ENCODE data around the gene ZNF783. TPM values are rescaled to one million over a fixed set of nuclear protein-coding genes. Genes with fewer than 3 reads are reported as not detected.

The ZNF783 gene
- total RNA-seq, 1 donor from 2014 or later, result 25.0 TPM

DNA sequence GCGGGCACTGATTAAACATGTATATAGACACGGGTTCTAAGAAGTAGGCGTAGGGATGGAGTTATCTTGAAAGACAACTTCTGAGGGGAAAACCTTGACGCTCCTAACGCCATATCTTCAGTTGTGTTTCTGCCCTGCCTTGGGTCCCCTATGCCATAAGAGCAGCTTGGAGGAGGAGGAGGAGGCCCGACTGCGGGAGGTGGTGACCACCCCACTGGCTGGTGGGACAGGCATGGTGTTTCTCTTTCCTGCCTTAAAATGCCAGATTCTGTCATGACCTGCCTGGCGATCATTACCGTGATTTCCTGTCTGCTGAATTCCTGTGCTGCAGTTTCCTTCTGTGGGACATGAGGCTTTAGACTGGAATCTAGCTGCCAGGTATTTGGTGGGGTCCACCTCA is 15.9 kb downstream of the ZNF783 start:
- Mint-ChIP-seq H3K36me3 (ENCODE audit: low read depth) (peaks cover 68% of the 10 kb centered on the region), H3K4me1 (ENCODE audit: low read depth) (peaks cover 1% of the 10 kb centered on the region), H3K27me3 (ENCODE audit: low read depth) (no peaks in the 10 kb centered on the region), H3K9me3 (no peaks in the 10 kb centered on the region), H3K27ac (no peak overlapping the region), H3K4me3 (ENCODE audit: low read depth) (no peak overlapping the region)
- DNase-seq (ENCODE audit: low spot score), result no peak
- intact Hi-C loops (cut with micrococcal nuclease), result no loop called here

- H3K4me3 Mint-ChIP-seq (ENCODE audit: low read depth), result no peak overlapping the region
- no peaks in the 10 kb centered on the region for H3K9me3 Mint-ChIP-seq
- intact Hi-C loops (cut with micrococcal nuclease), result no loop called here
- peaks cover 62% of the 10 kb centered on the region for H3K36me3 Mint-ChIP-seq (ENCODE audit: low read depth)
- no peaks in the 10 kb centered on the region for H3K27me3 Mint-ChIP-seq (ENCODE audit: low read depth)
- no peak overlapping the region for H3K27ac Mint-ChIP-seq
- DNase-seq (ENCODE audit: low spot score), result no peak
- H3K4me1 Mint-ChIP-seq (ENCODE audit: low read depth), result no peaks in the 10 kb centered on the region
Measured at GRCh38 chr7:149278396-149278795, 16.4 kb downstream of the ZNF783 start.

GRCh38 chr7:149279111-149279743 is 17.2 kb downstream of the ZNF783 start:
- Mint-ChIP-seq H3K4me3 (ENCODE audit: low read depth) (no peak overlapping the region), H3K27me3 (ENCODE audit: low read depth) (no peaks in the 10 kb centered on the region), H3K36me3 (ENCODE audit: low read depth) (peaks cover 54% of the 10 kb centered on the region), H3K4me1 (ENCODE audit: low read depth) (peaks cover 3% of the 10 kb centered on the region), H3K9me3 (no peaks in the 10 kb centered on the region), H3K27ac (no peak overlapping the region)
- intact Hi-C loops (cut with micrococcal nuclease), result no loop called here
- no peak for DNase-seq (ENCODE audit: low spot score)

DNA sequence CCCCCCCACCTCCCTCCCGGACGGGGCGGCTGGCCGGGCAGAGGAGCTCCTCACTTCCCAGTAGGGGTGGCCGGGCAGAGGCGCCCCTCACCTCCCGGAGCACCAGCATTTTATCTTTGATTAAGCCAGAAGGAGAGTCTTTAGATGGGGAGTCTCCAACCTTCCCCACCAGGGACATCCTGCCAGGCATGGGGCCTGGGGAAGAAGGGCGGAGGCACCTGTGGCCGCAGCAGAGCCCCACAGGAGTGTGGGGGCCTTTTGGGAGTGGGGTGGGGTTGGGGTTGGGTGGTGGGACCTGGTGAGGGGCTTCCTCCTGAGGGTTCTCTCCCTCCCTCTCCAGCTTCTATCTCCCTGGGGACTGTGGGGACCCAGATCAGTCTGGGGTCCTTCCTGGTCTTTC is 18.2 kb downstream of the ZNF783 start:
- Mint-ChIP-seq H3K27me3 (ENCODE audit: low read depth) (no peaks in the 10 kb centered on the region), H3K9me3 (no peaks in the 10 kb centered on the region), H3K4me3 (ENCODE audit: low read depth) (no peak overlapping the region), H3K36me3 (ENCODE audit: low read depth) (peaks cover 45% of the 10 kb centered on the region), H3K27ac (no peak overlapping the region), H3K4me1 (ENCODE audit: low read depth) (peaks cover 10% of the 10 kb centered on the region)
- DNase-seq (ENCODE audit: low spot score), result no peak
- intact Hi-C loops (cut with micrococcal nuclease), result no loop called here

GRCh38 chr7:149280661-149281507 is 18.9 kb downstream of the ZNF783 start:
- Mint-ChIP-seq H3K27ac (no peak overlapping the region), H3K36me3 (ENCODE audit: low read depth) (peaks cover 37% of the 10 kb centered on the region), H3K4me3 (ENCODE audit: low read depth) (no peak overlapping the region), H3K4me1 (ENCODE audit: low read depth) (peaks cover 13% of the 10 kb centered on the region), H3K9me3 (no peaks in the 10 kb centered on the region), H3K27me3 (ENCODE audit: low read depth) (no peaks in the 10 kb centered on the region)
- DNase-seq (ENCODE audit: low spot score), result no peak
- intact Hi-C loops (cut with micrococcal nuclease), result no loop called here

- H3K27me3 Mint-ChIP-seq (ENCODE audit: low read depth), result no peaks in the 10 kb centered on the region
- H3K9me3 Mint-ChIP-seq, result no peaks in the 10 kb centered on the region
- DNase-seq (ENCODE audit: low spot score), result no peak
- no peak overlapping the region for H3K4me3 Mint-ChIP-seq (ENCODE audit: low read depth)
- intact Hi-C loops (cut with micrococcal nuclease), result no loop called here
- H3K4me1 Mint-ChIP-seq (ENCODE audit: low read depth), result peaks cover 19% of the 10 kb centered on the region
- no peak overlapping the region for H3K27ac Mint-ChIP-seq
- H3K36me3 Mint-ChIP-seq (ENCODE audit: low read depth), result peaks cover 32% of the 10 kb centered on the region
Measured at GRCh38 chr7:149281508-149282330, 19.7 kb downstream of the ZNF783 start.

- H3K36me3 Mint-ChIP-seq (ENCODE audit: low read depth), result peaks cover 27% of the 10 kb centered on the region
- no peaks in the 10 kb centered on the region for H3K9me3 Mint-ChIP-seq
- no peak overlapping the region for H3K4me3 Mint-ChIP-seq (ENCODE audit: low read depth)
- intact Hi-C loops (cut with micrococcal nuclease), result no loop called here
- no peaks in the 10 kb centered on the region for H3K27me3 Mint-ChIP-seq (ENCODE audit: low read depth)
- no peak overlapping the region for H3K27ac Mint-ChIP-seq
- no peak for DNase-seq (ENCODE audit: low spot score)
- peaks cover 22% of the 10 kb centered on the region for H3K4me1 Mint-ChIP-seq (ENCODE audit: low read depth)
Measured at GRCh38 chr7:149282331-149282655, 20.3 kb downstream of the ZNF783 start.

DNA sequence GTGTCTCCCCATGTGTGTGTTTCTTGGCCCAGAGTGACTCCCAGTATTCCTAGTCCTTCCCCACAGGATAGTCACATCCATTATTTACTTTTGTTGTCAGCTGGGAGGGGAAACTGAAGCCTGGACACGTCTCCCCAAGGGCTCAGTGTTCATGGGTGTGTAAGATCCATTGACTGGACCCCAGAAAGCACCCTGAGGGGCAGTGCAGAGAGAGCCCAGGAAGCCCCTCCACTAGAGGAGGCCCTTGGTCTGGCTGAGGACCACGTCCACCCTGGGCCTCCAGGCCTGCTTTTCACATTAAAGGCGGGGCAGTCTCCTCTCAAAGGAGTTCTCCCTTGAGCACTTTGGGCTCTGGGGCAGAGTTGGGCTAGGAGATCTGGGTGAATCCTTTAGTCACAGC is 21.3 kb downstream of the ZNF783 start:
- DNase-seq (ENCODE audit: low spot score), result no peak
- peaks cover 24% of the 10 kb centered on the region for H3K36me3 Mint-ChIP-seq (ENCODE audit: low read depth)
- no peaks in the 10 kb centered on the region for H3K27me3 Mint-ChIP-seq (ENCODE audit: low read depth)
- H3K4me3 Mint-ChIP-seq (ENCODE audit: low read depth), result no peak overlapping the region
- no peaks in the 10 kb centered on the region for H3K9me3 Mint-ChIP-seq
- peaks cover 24% of the 10 kb centered on the region for H3K4me1 Mint-ChIP-seq (ENCODE audit: low read depth)
- no peak overlapping the region for H3K27ac Mint-ChIP-seq
- intact Hi-C loops (cut with micrococcal nuclease), result no loop called here

DNA sequence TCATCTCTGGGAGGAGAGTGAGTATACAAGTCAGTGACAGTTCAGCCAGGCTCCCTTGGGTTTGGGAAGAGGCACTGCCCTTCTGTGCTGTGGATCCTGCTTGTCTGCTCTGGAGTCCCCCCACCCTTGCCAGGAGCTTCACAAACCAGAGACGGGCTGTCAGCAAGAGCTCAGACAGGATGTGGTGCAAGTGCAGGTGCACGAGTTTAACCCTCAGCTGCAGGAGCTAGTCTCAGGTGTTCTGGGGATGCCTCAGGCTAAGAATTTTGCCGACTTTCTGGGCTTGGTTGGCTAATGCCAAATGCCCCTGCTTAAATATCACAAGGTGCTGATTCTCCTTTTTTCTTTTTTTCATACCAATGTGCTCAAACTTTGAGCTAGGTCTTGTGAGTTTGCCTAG is 22.3 kb downstream of the ZNF783 start:
- Mint-ChIP-seq H3K36me3 (ENCODE audit: low read depth) (peaks cover 15% of the 10 kb centered on the region), H3K4me3 (ENCODE audit: low read depth) (peak overlapping the region; percentile 85), H3K27ac (no peak overlapping the region), H3K9me3 (no peaks in the 10 kb centered on the region), H3K27me3 (ENCODE audit: low read depth) (no peaks in the 10 kb centered on the region), H3K4me1 (ENCODE audit: low read depth) (peaks cover 24% of the 10 kb centered on the region)
- intact Hi-C loops (cut with micrococcal nuclease), result no loop called here
- DNase-seq (ENCODE audit: low spot score), result no peak

GRCh38 chr7:149284850-149285585 is 23.0 kb downstream of the ZNF783 start:
- Mint-ChIP-seq H3K27ac (no peak overlapping the region), H3K27me3 (ENCODE audit: low read depth) (no peaks in the 10 kb centered on the region), H3K4me1 (ENCODE audit: low read depth) (peaks cover 24% of the 10 kb centered on the region), H3K36me3 (ENCODE audit: low read depth) (peaks cover 11% of the 10 kb centered on the region), H3K4me3 (ENCODE audit: low read depth) (peak overlapping the region; percentile 85), H3K9me3 (no peaks in the 10 kb centered on the region)
- intact Hi-C loops (cut with micrococcal nuclease), result loop anchor here (1.0 kb wide), 1 partner anchor 23 kb away; the partner anchor contains the start of gene ZNF783
- DNase-seq (ENCODE audit: low spot score), result peak; percentile 98

- Mint-ChIP-seq H3K4me1 (ENCODE audit: low read depth) (peaks cover 24% of the 10 kb centered on the region), H3K4me3 (ENCODE audit: low read depth) (peak overlapping the region; percentile 85), H3K36me3 (ENCODE audit: low read depth) (peaks cover 11% of the 10 kb centered on the region), H3K9me3 (no peaks in the 10 kb centered on the region), H3K27me3 (ENCODE audit: low read depth) (no peaks in the 10 kb centered on the region), H3K27ac (peak overlapping the region; percentile 24)
- intact Hi-C loops (cut with micrococcal nuclease), result loop anchor here (1.0 kb wide), 1 partner anchor 23 kb away; the partner anchor contains the start of gene ZNF783
- no peak for DNase-seq (ENCODE audit: low spot score)
Measured at GRCh38 chr7:149285603-149286002, 23.6 kb downstream of the ZNF783 start.

DNA sequence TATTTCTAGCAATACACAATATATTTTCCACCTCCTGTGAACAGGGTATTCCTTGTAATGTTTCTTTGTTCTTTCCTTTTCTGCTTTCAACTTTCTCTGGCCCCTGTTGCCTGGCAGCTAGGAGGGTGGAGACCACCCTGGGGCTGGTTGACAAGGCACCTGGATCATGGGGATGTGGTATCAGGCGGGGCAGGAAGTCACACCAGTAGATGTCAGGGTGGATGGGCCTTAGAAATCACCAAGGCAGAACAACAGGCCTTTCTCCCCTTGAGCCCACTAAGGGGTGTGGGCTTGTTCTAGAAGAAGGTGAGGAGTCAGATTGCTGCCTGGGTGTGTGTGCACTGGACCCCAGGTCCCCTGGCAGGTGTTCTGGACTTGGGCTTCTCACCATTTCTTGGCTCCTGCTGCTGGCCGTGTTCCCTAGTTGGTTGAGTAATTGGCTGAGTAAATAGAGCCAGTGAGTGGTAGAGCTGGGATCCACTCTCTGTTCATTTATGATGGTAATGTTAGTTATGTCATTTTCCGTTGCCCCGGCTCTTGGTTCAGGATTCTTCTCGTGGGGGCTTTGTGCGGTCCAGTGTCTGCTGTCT is 24.9 kb downstream of the ZNF783 start:
- H3K4me1 Mint-ChIP-seq (ENCODE audit: low read depth), result peaks cover 27% of the 10 kb centered on the region
- intact Hi-C loops (cut with micrococcal nuclease), result no loop called here
- no peak overlapping the region for H3K4me3 Mint-ChIP-seq (ENCODE audit: low read depth)
- no peaks in the 10 kb centered on the region for H3K9me3 Mint-ChIP-seq
- no peaks in the 10 kb centered on the region for H3K27me3 Mint-ChIP-seq (ENCODE audit: low read depth)
- DNase-seq (ENCODE audit: low spot score), result no peak
- H3K27ac Mint-ChIP-seq, result no peak overlapping the region
- peaks cover 11% of the 10 kb centered on the region for H3K36me3 Mint-ChIP-seq (ENCODE audit: low read depth)
